Esophagus muscularis mucosa (tissue), 4 donors: Measurements from ENCODE around the gene TSPAN2. TPM values are rescaled to one million over a fixed set of nuclear protein-coding genes. Genes with fewer than 3 reads are reported as not detected.

Experiments
- DNase-seq: peaks from one replicate; pipeline ENCODE4 v3.0.0-alpha.2; 2017; ENCODE audit errors: extremely low spot score
- H3K27ac ChIP-seq, 4 donors: fragments of 200-600 bp; sonication (generic); replicated peaks in 1 of 4; 1 replicate in 3 of 4; 2 replicates in 1 of 4; pipeline ENCODE4 v1.5.1; 2016 to 2019; ENCODE audit warnings: mild to moderate bottlenecking in 1 of 4
- H3K27me3 ChIP-seq, 4 donors: fragments of 200-600 bp; sonication (generic); one replicate each; pipeline versions ENCODE4 v1.5.1 to v1.6.0; 2016 to 2019
- H3K36me3 ChIP-seq, 4 donors: fragments of 200-600 bp; sonication (generic); one replicate each; pipeline ENCODE4 v1.5.1; 2016 to 2019
- H3K4me1 ChIP-seq, 4 donors: fragments of 200-600 bp; sonication (generic); one replicate each; pipeline ENCODE4 v1.5.1; 2016 to 2019
- H3K4me3 ChIP-seq, 4 donors: fragments of 200-600 bp; sonication (generic); 1 replicate in 2 of 4; 2 replicates in 2 of 4; pipeline ENCODE4 v1.5.1; 2016 to 2019; ENCODE audit warnings: mild to moderate bottlenecking in 4 of 4, moderate library complexity in 1 of 4
- H3K9me3 ChIP-seq, 4 donors: fragments of 200-600 bp; sonication (generic); 1 replicate in 3 of 4; 2 replicates in 1 of 4; pipeline ENCODE4 v1.5.1; 2016 to 2019
- CTCF ChIP-seq, 3 experiments: fragments of 200-600 bp in 2 of 3; fragments of 450-650 bp in 1 of 3; sonication (generic) in 2 of 3; IDR thresholded peaks; one replicate each; pipeline ENCODE4 v1.5.1; 2017 to 2019; ENCODE audit warnings: antibody characterized with exemption in 3 of 3, mild to moderate bottlenecking in 2 of 3, moderate library complexity in 1 of 3
- EP300 ChIP-seq: sonication (generic); formaldehyde crosslinking; IDR thresholded peaks from one replicate; pipeline ENCODE4 v1.6.1; 2017; ENCODE audit warnings: antibody characterized with exemption
- POLR2A ChIP-seq: fragments of 450-650 bp; IDR thresholded peaks from one replicate; pipeline ENCODE4 v1.6.1; 2017; ENCODE audit warnings: antibody characterized with exemption, moderate library complexity, mild to moderate bottlenecking, low read depth
- POLR2AphosphoS5 ChIP-seq, 2 donors: sonication (generic); formaldehyde crosslinking; IDR thresholded peaks; one replicate each; pipeline ENCODE4 v1.6.1; 2017; ENCODE audit warnings: antibody characterized with exemption in 2 of 2
- WGBS: methylation state at CpG from one replicate; pipeline ENCODE4 v1.1.5; 2018; 5-methylcytosine and 5-hydroxymethylcytosine counted together
- intact Hi-C: fragments of 100-400 bp; cut with DNase I; formaldehyde crosslinking; loops from one replicate; pipeline ENCODE4 v1.15.1; 2023
- total RNA-seq, 4 donors: library from RNA; depleted of rRNA; stranded (reverse); fragments of >200 nt; gene quantifications; one replicate each; pipeline versions ENCODE4 v1.1.0 to v1.2.1, GENCODE V29; 2016

The TSPAN2 gene
- total RNA-seq, result 10 to 100 TPM; 35.8 to 70.2 (median 66.7) TPM

GRCh38 chr1:115089420-115090185 is at the start of gene TSPAN2:
Gene TSPAN2 (minus strand): TSS chr1:115089503. CDS start chr1:115089432, 71 bp downstream.
- 0% methylated on average over 7 of the region's 68 CpGs for WGBS
- Histone ChIP-seq H3K27me3 (peaks cover 0 to 6% (median 0%) of the 10 kb centered on the region in 4 donors), H3K4me3 (peak within 1 kb of the TSS; percentile 80 to 86 (median 82)), H3K4me1 (peaks cover 16 to 62% (median 58%) of the 10 kb centered on the region in 4 donors), H3K9me3 (no peaks in the 10 kb centered on the region), H3K36me3 (no peaks in the 10 kb centered on the region), H3K27ac (peak within 1 kb of the TSS; percentile 89 to 97 (median 95))
- no peak for TF ChIP-seq EP300
- TF ChIP-seq POLR2A, result peak; percentile 52
- TF ChIP-seq POLR2AphosphoS5 (IDR thresholded peaks at IDR 0.05), result peak; percentile 79 to 92
- TF ChIP-seq CTCF (IDR thresholded peaks at IDR 0.05), result peak; percentile 37 to 62 (median 57)
- intact Hi-C loops, result no loop called here
- peak; percentile 95 for DNase-seq

GRCh38 chr1:115138973-115139372 is 49.7 kb upstream of the TSPAN2 start:
- H3K27ac ChIP-seq, result no peak overlapping the region
- no peak overlapping the region for H3K4me3 ChIP-seq
- peak in 1 of 2 donors; percentile 48 for TF ChIP-seq POLR2AphosphoS5 (IDR thresholded peaks at IDR 0.05)
- no peak for TF ChIP-seq EP300
- peak; percentile 87 to 92 (median 90) for TF ChIP-seq CTCF (IDR thresholded peaks at IDR 0.05)
- WGBS, result 8% methylated on average over 13 of the region's 13 CpGs
- DNase-seq, result peak; percentile 96
- peaks cover 13 to 27% (median 22%) of the 10 kb centered on the region in 4 donors for H3K4me1 ChIP-seq
- H3K36me3 ChIP-seq, result no peaks in the 10 kb centered on the region
- intact Hi-C loops, result loop anchor here (2.0 to 10.0 kb wide), 3 partner anchors 330 to 626 kb away; partner anchors contain the start of gene CASQ2
- no peaks in the 10 kb centered on the region for H3K9me3 ChIP-seq
- H3K27me3 ChIP-seq, result peaks cover 0 to 3% (median 0%) of the 10 kb centered on the region in 4 donors

- intact Hi-C loops, result loop anchor here (2.0 to 10.0 kb wide), 3 partner anchors 331 to 627 kb away; partner anchors contain the start of gene CASQ2
These were observed 49.0 kb upstream of the TSPAN2 start for GRCh38 chr1:115138271-115138670.

GRCh38 chr1:115137191-115137590 is 47.9 kb upstream of the TSPAN2 start:
- no peak overlapping the region for H3K4me3 ChIP-seq
- peaks cover 0 to 3% (median 0%) of the 10 kb centered on the region in 4 donors for H3K27me3 ChIP-seq
- no peaks in the 10 kb centered on the region for H3K36me3 ChIP-seq
- intact Hi-C loops, result loop anchor here (10.0 kb wide), 1 partner anchor 628 kb away; the partner anchor contains the start of gene CASQ2
- DNase-seq, result no peak
- WGBS, result 93% methylated on average over 1 of the region's 1 CpG
- no peaks in the 10 kb centered on the region for H3K9me3 ChIP-seq
- H3K27ac ChIP-seq, result no peak overlapping the region
- TF ChIP-seq POLR2A (no peak), POLR2AphosphoS5 (IDR thresholded peaks at IDR 0.05) (no peak), EP300 (no peak)
- peaks cover 13 to 27% (median 22%) of the 10 kb centered on the region in 4 donors for H3K4me1 ChIP-seq

More at GRCh38 chr1:115138271-115138670, 49.0 kb upstream of the TSPAN2 start:
- TF ChIP-seq POLR2AphosphoS5 (IDR thresholded peaks at IDR 0.05), result no peak
- TF ChIP-seq CTCF (IDR thresholded peaks at IDR 0.05), result no peak
- TF ChIP-seq POLR2A, result no peak
- TF ChIP-seq EP300, result no peak
- DNase-seq, result no peak
- no peak overlapping the region for H3K4me3 ChIP-seq
- peaks cover 13 to 27% (median 22%) of the 10 kb centered on the region in 4 donors for H3K4me1 ChIP-seq
- H3K27me3 ChIP-seq, result peaks cover 0 to 3% (median 0%) of the 10 kb centered on the region in 4 donors
- H3K9me3 ChIP-seq, result no peaks in the 10 kb centered on the region
- H3K36me3 ChIP-seq, result no peaks in the 10 kb centered on the region
- WGBS, result 52% methylated on average over 6 of the region's 6 CpGs
- no peak overlapping the region for H3K27ac ChIP-seq

GRCh38 chr1:115136706-115137105 is 47.4 kb upstream of the TSPAN2 start:
- intact Hi-C loops, result loop anchor here (10.0 kb wide), 1 partner anchor 628 kb away; the partner anchor contains the start of gene CASQ2
- Histone ChIP-seq H3K4me3 (no peak overlapping the region), H3K9me3 (no peaks in the 10 kb centered on the region), H3K27me3 (peaks cover 0 to 3% (median 0%) of the 10 kb centered on the region in 4 donors), H3K27ac (no peak overlapping the region), H3K36me3 (no peaks in the 10 kb centered on the region), H3K4me1 (peaks cover 13 to 27% (median 22%) of the 10 kb centered on the region in 4 donors)
- TF ChIP-seq POLR2AphosphoS5 (IDR thresholded peaks at IDR 0.05) (no peak), CTCF (IDR thresholded peaks at IDR 0.05) (no peak), EP300 (no peak), POLR2A (no peak)
- DNase-seq, result no peak
